ENCODE data around the gene FADS6. TPM values are rescaled to one million over a fixed set of nuclear protein-coding genes. Genes with fewer than 3 reads are reported as not detected.

FADS6 gene
- total RNA-seq, 4 donors from 2014 or later, result not detected

DNA sequence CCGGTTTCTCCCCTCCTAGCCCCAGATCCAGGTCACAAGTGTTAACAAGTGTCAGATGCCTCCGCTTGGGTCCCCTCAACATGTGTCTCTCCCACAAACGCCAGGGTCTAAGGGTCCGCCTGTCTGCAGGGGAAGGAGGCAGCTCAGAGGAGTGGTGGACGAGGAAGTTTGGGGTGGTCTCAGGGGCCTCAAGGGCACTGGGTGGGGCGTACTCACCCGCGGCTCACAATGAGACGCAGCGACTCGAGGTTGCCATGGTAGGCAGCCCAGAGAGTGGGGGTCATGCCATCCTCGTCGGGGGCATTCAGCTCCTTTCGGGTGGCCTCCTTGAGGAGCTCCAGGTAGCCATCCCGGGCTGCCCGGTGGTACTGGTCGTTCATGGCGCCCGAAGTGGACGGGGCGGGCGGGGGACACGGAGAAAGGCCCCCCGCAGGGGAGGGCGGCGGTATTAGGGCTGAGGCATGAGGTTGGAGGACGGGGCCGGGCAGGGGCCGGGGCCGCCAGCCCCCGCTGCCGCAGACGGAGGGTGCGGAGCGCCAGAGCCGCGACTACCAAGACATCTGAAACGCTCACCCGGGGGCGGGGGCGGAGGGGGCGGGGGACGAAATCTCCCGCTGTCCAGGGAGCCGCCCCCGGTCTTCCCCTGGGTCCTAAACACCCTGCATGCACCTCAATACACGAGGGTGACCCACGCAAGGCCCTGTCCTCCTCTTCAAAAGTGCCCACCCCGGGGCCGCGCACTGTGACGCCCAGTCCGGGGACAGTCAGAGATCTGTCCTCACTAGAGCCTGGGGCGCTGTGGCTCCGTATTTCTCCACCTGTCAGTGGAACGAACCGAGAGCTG lies 29.5 kb upstream of the FADS6 start, which contains the start of gene USH1G:
TSS of gene USH1G (minus strand) at position 562 of the 844 bp plus-strand sequence. CDS start at position 380, 182 bp downstream.
- Histone ChIP-seq H3K27ac (no peak within 1 kb of the TSS), H3K9me3 (no peaks in the 10 kb centered on the region), H3K4me3 (peak within 1 kb of the TSS; percentile 27 to 32), H3K27me3 (no peaks in the 10 kb centered on the region), H3K4me1 (peaks cover 0 to 11% of the 10 kb centered on the region in 2 donors), H3K36me3 (no peaks in the 10 kb centered on the region)
- DNase-seq, result peak; percentile 31 to 41
- intact Hi-C loops (cut with DNase I; ENCODE audit: low total_unique reads), result no loop called here
- TF ChIP-seq, protein P1, sequence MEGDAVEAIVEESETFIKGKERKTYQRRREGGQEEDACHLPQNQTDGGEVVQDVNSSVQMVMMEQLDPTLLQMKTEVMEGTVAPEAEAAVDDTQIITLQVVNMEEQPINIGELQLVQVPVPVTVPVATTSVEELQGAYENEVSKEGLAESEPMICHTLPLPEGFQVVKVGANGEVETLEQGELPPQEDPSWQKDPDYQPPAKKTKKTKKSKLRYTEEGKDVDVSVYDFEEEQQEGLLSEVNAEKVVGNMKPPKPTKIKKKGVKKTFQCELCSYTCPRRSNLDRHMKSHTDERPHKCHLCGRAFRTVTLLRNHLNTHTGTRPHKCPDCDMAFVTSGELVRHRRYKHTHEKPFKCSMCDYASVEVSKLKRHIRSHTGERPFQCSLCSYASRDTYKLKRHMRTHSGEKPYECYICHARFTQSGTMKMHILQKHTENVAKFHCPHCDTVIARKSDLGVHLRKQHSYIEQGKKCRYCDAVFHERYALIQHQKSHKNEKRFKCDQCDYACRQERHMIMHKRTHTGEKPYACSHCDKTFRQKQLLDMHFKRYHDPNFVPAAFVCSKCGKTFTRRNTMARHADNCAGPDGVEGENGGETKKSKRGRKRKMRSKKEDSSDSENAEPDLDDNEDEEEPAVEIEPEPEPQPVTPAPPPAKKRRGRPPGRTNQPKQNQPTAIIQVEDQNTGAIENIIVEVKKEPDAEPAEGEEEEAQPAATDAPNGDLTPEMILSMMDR (IDR thresholded peaks at IDR 0.05), result no peak
- no peak for TF ChIP-seq POLR2A (IDR thresholded peaks at IDR 0.05)

DNA sequence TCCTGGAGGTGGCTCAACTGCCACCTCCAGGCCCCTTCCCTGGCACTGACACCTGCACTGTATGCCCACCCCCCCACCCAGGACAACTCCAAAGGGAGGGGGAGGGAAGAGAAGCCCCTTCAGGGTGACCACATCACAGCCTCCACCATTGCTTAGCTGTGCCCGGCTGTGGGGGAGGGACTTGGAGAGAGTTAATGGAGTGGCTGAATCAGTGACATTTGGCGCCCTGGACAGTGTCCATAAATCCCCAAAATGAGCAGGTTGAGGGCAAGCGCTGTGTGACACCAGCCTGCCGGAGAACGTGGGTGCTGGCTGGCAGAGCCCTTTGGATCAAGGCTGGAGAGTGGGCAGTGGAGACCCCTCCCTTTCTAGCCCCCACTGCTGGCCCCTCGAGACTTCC lies 28.7 kb upstream of the FADS6 start:
- Histone ChIP-seq H3K4me3 (peak overlapping the region in 1 of 2 donors; percentile 32), H3K4me1 (peaks cover 0 to 11% of the 10 kb centered on the region in 2 donors), H3K27ac (no peak overlapping the region), H3K36me3 (no peaks in the 10 kb centered on the region), H3K9me3 (no peaks in the 10 kb centered on the region), H3K27me3 (no peaks in the 10 kb centered on the region)
- intact Hi-C loops (cut with DNase I; ENCODE audit: low total_unique reads), result no loop called here
- TF ChIP-seq POLR2A (IDR thresholded peaks at IDR 0.05), result no peak
- TF ChIP-seq, protein P1 (IDR thresholded peaks at IDR 0.05), result no peak
- peak in 1 of 2 donors; percentile 23 for DNase-seq

DNA sequence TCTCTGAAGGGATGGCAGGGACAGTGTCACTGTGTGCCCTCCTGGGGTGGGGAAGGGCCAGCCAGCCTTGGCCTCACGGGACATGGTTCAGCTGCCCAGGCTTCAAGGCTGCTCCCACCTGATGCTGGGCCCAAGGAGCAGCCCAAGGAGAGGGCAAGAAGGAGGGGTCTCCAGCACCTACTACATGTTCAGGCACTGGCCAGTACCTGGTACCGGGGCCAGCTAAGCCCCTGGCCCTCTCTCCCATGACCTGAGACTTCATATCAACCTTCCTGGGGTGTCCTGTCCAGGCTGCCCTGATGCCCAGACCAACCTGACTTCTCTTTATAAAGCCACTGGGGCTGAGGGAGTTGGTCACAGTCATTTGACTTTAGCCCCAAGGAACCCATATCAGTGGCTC lies 28.3 kb upstream of the FADS6 start:
- H3K27me3 ChIP-seq, result no peaks in the 10 kb centered on the region
- no peak for DNase-seq
- H3K9me3 ChIP-seq, result no peaks in the 10 kb centered on the region
- H3K27ac ChIP-seq, result no peak overlapping the region
- TF ChIP-seq, protein P1 (IDR thresholded peaks at IDR 0.05), result no peak
- no peak for TF ChIP-seq POLR2A (IDR thresholded peaks at IDR 0.05)
- peaks cover 0 to 11% of the 10 kb centered on the region in 2 donors for H3K4me1 ChIP-seq
- intact Hi-C loops (cut with DNase I; ENCODE audit: low total_unique reads), result no loop called here
- no peaks in the 10 kb centered on the region for H3K36me3 ChIP-seq
- no peak overlapping the region for H3K4me3 ChIP-seq

DNA sequence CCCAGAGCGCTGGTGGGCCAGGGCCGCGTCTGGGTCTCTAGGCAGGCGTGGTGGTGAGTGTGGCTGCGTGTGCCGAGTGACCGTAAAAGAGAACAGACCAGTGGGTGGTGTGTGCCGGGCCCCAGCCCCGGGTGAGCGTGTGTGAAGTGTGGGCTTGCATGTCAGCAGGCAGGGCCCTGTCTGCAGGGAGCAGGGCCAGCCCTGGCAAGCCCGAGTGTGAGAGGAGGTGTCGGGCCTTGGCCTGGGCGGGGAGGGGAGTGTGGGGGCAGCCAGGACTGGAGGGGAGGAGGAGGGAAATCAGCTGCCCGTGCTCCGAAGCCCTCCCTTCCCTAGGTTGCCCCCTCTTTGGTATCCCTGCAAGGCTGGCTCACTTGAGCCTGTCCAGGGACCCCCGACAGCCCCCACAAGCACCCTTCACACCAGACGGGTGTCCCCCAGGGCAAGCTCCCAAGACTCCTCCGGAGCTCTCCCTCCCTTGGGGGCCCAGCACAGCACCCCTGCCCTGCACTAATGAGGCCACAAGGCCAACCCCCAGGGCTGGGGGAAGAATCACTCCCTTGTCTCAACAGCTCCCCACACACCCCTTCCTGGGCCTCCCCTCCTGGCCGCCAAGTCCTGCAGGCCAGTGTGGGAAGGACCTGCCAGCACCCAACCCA lies 27.7 kb upstream of the FADS6 start:
- H3K36me3 ChIP-seq, result no peaks in the 10 kb centered on the region
- no peaks in the 10 kb centered on the region for H3K9me3 ChIP-seq
- H3K4me1 ChIP-seq, result peaks cover 0 to 11% of the 10 kb centered on the region in 2 donors
- H3K4me3 ChIP-seq, result no peak overlapping the region
- peak; percentile 29 to 36 for DNase-seq
- no peaks in the 10 kb centered on the region for H3K27me3 ChIP-seq
- TF ChIP-seq, protein P1 (IDR thresholded peaks at IDR 0.05), result no peak
- TF ChIP-seq POLR2A (IDR thresholded peaks at IDR 0.05), result no peak
- H3K27ac ChIP-seq, result no peak overlapping the region
- intact Hi-C loops (cut with DNase I; ENCODE audit: low total_unique reads), result no loop called here

DNA sequence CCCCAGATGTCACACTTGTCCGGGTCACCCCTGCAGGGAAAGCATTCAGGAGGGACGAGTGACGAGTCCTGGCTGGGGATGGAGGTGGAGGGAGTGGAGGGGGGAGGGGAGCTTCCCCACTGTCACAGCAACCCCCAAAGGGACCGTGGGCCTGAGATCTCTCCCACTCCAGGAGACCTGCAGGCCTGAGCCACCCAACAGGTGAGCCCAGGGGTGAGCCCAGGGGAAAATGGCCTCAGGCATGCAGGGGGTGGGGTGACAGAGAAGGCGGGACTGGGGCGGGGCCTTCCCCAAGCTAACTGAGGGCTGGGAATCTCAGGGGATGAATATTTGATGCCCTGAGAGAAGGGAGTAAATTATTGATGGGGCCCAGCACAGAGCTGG lies 27.2 kb upstream of the FADS6 start:
- no peak for DNase-seq
- intact Hi-C loops (cut with DNase I; ENCODE audit: low total_unique reads), result no loop called here
- Histone ChIP-seq H3K4me3 (no peak overlapping the region), H3K36me3 (no peaks in the 10 kb centered on the region), H3K27me3 (no peaks in the 10 kb centered on the region), H3K27ac (no peak overlapping the region), H3K4me1 (peaks cover 0 to 11% of the 10 kb centered on the region in 2 donors), H3K9me3 (no peaks in the 10 kb centered on the region)
- TF ChIP-seq, protein P1 (IDR thresholded peaks at IDR 0.05), result no peak
- no peak for TF ChIP-seq POLR2A (IDR thresholded peaks at IDR 0.05)

Measured in uterus (tissue), 4 donors.